Measurements from ENCODE around the gene RPL12. TPM values are rescaled to one million over a fixed set of nuclear protein-coding genes. Genes with fewer than 3 reads are reported as not detected.
A peak's percentile ranks its signal among the peaks of the same experiment; 100 is the strongest.

RPL12 gene
- total and polyA plus RNA-seq, 2 donors from 2014 or later, result 985 to 1,980 TPM

- Histone ChIP-seq H3K27ac (ENCODE audit: low read depth in 2 of 2, low read length in 2 of 2) (no peak overlapping the region), H3K9ac (ENCODE audit: low read length in 3 of 3) (no peak overlapping the region), H3K36me3 (ENCODE audit: control insufficient read depth in 2 of 3, insufficient read depth in 3 of 3, low read length in 3 of 3) (peaks cover 2 to 17% (median 12%) of the 10 kb centered on the region in 3 donors), H3K27me3 (ENCODE audit: control insufficient read depth, insufficient read depth, low read length) (no peaks in the 10 kb centered on the region), H3K4me3 (ENCODE audit: low read length in 3 of 3) (no peak overlapping the region), H3K9me3 (ENCODE audit: control insufficient read depth in 2 of 3, insufficient read depth in 1 of 3, low read length in 3 of 3) (no peaks in the 10 kb centered on the region), H3K4me1 (ENCODE audit: control insufficient read depth in 2 of 3, insufficient read depth in 2 of 3, low read depth in 1 of 3, low read length in 3 of 3) (peaks cover 0 to 4% (median 0%) of the 10 kb centered on the region in 3 donors)
- FAIRE-seq (no peak), DNase-seq (no peak)
- TF ChIP-seq CTCF (IDR thresholded peaks at IDR 0.05; ENCODE audit: borderline replicate concordance, extremely low read depth, insufficient read depth), result no peak
- intact Hi-C loops (cut with DNase I), result no loop called here
These were observed 6.1 kb upstream of the RPL12 start for GRCh38 chr9:127457191-127457878.

GRCh38 chr9:127455324-127455992, 4.3 kb upstream of the RPL12 start:
- H3K9me3 ChIP-seq (ENCODE audit: control insufficient read depth in 2 of 3, insufficient read depth in 1 of 3, low read length in 3 of 3), result no peaks in the 10 kb centered on the region
- DNase-seq, result peak in 1 of 5 donors; percentile 18

GRCh38 chr9:127452691-127453090, 1.5 kb upstream of the RPL12 start:
- no peak for TF ChIP-seq CTCF (IDR thresholded peaks at IDR 0.05; ENCODE audit: borderline replicate concordance, extremely low read depth, insufficient read depth)
- Histone ChIP-seq H3K27ac (ENCODE audit: low read depth in 2 of 2, low read length in 2 of 2) (no peak overlapping the region), H3K4me1 (ENCODE audit: control insufficient read depth in 2 of 3, insufficient read depth in 2 of 3, low read depth in 1 of 3, low read length in 3 of 3) (peaks cover 0 to 25% (median 3%) of the 10 kb centered on the region in 3 donors), H3K4me3 (ENCODE audit: low read length in 3 of 3) (peak overlapping the region in 1 of 3 donors; percentile 91), H3K36me3 (ENCODE audit: control insufficient read depth in 2 of 3, insufficient read depth in 3 of 3, low read length in 3 of 3) (peaks cover 2 to 16% (median 13%) of the 10 kb centered on the region in 3 donors), H3K27me3 (ENCODE audit: control insufficient read depth, insufficient read depth, low read length) (no peaks in the 10 kb centered on the region), H3K9ac (ENCODE audit: low read length in 3 of 3) (peak overlapping the region in 1 of 3 donors; percentile 70), H3K9me3 (ENCODE audit: control insufficient read depth in 2 of 3, insufficient read depth in 1 of 3, low read length in 3 of 3) (no peaks in the 10 kb centered on the region)
- FAIRE-seq (no peak), DNase-seq (peak in 3 of 5 donors; percentile 13 to 66 (median 58))
- intact Hi-C loops (cut with DNase I), result no loop called here

More at GRCh38 chr9:127455324-127455992, 4.3 kb upstream of the RPL12 start:
- no peak overlapping the region for H3K27ac ChIP-seq (ENCODE audit: low read depth in 2 of 2, low read length in 2 of 2)
- no peaks in the 10 kb centered on the region for H3K27me3 ChIP-seq (ENCODE audit: control insufficient read depth, insufficient read depth, low read length)
- H3K9ac ChIP-seq (ENCODE audit: low read length in 3 of 3), result no peak overlapping the region
- H3K4me1 ChIP-seq (ENCODE audit: control insufficient read depth in 2 of 3, insufficient read depth in 2 of 3, low read depth in 1 of 3, low read length in 3 of 3), result peaks cover 0 to 8% (median 0%) of the 10 kb centered on the region in 3 donors
- H3K4me3 ChIP-seq (ENCODE audit: low read length in 3 of 3), result no peak overlapping the region
- peaks cover 0 to 5% (median 5%) of the 10 kb centered on the region in 3 donors for H3K36me3 ChIP-seq (ENCODE audit: control insufficient read depth in 2 of 3, insufficient read depth in 3 of 3, low read length in 3 of 3)
- FAIRE-seq, result no peak
- intact Hi-C loops (cut with DNase I), result no loop called here
- TF ChIP-seq CTCF (IDR thresholded peaks at IDR 0.05; ENCODE audit: borderline replicate concordance, extremely low read depth, insufficient read depth), result peak; percentile 21

All from kidney (tissue), 14 donors.